CD8-positive, alpha-beta memory T cell (primary cell): ENCODE results near the gene NPW. TPM values are rescaled to one million over a fixed set of nuclear protein-coding genes. Genes with fewer than 3 reads are reported as not detected.
A peak's percentile ranks its signal among the peaks of the same experiment; 100 is the strongest.

Experiments used
- CTCF ChIA-PET: fragments of 350-600 bp; sonication (Branson Sonifier 250); formaldehyde crosslinking; loops from one replicate; lab custom pipeline; 2021; ENCODE audit warnings: antibody characterized with exemption; lab: Charles Lee
- POLR2A ChIA-PET: fragments of 350-600 bp; sonication (Branson Sonifier 250); formaldehyde crosslinking; loops from one replicate; lab custom pipeline; 2021; ENCODE audit warnings: antibody characterized with exemption; lab: Charles Lee
- DNase-seq, 5 donors: peaks; one replicate each; pipeline versions ENCODE4 v3.0.0 to v3.0.0-alpha.2; 2020 to 2022; ENCODE audit warnings: mixed read lengths in 1 of 5
- H3K27ac ChIP-seq: one replicate; pipeline ENCODE4 v1.7.0; 2013; ENCODE audit warnings: low read depth, mild to moderate bottlenecking, low read length, moderate library complexity
- H3K27me3 ChIP-seq: 2 replicates; pipeline ENCODE4 v1.7.0; 2013; ENCODE audit warnings: low read length, mild to moderate bottlenecking; ENCODE audit not compliant: insufficient read depth, poor library complexity, severe bottlenecking
- H3K36me3 ChIP-seq: 2 replicates; pipeline ENCODE4 v1.7.0; 2013; ENCODE audit warnings: mild to moderate bottlenecking, low read length, moderate library complexity; ENCODE audit not compliant: insufficient read depth
- H3K4me1 ChIP-seq: 2 replicates; pipeline ENCODE4 v1.7.0; 2013; ENCODE audit warnings: mild to moderate bottlenecking, low read length, moderate library complexity; ENCODE audit not compliant: insufficient read depth
- H3K4me3 ChIP-seq: 2 replicates; pipeline ENCODE4 v1.7.0; 2013; ENCODE audit warnings: mild to moderate bottlenecking, low read length
- H3K9me3 ChIP-seq: 2 replicates; pipeline ENCODE4 v1.7.0; 2013; ENCODE audit warnings: mild to moderate bottlenecking, low read length
- H3K27ac Mint-ChIP-seq, 8 donors: one replicate each; pipeline ENCODE4 v1.8.0; 2020 to 2021; ENCODE audit warnings: mixed read lengths in 8 of 8, mild to moderate bottlenecking in 6 of 8, inconsistent platforms in 3 of 8, moderate library complexity in 3 of 8
- H3K27me3 Mint-ChIP-seq, 2 donors: one replicate each; pipeline ENCODE4 v1.8.0; 2020 to 2021; ENCODE audit warnings: mixed read lengths in 2 of 2, mild to moderate bottlenecking in 1 of 2, moderate library complexity in 1 of 2
- H3K36me3 Mint-ChIP-seq, 3 donors: one replicate each; pipeline ENCODE4 v1.8.0; 2020 to 2021; ENCODE audit warnings: mixed read lengths in 3 of 3, inconsistent platforms in 1 of 3, mild to moderate bottlenecking in 1 of 3
- H3K4me1 Mint-ChIP-seq, 3 donors: one replicate each; pipeline ENCODE4 v1.8.0; 2020 to 2021; ENCODE audit warnings: mixed read lengths in 3 of 3, inconsistent platforms in 1 of 3, mild to moderate bottlenecking in 1 of 3
- H3K4me3 Mint-ChIP-seq, 7 donors: one replicate each; pipeline ENCODE4 v1.8.0; 2020 to 2021; ENCODE audit warnings: mixed read lengths in 7 of 7, mild to moderate bottlenecking in 6 of 7, moderate library complexity in 4 of 7, inconsistent platforms in 2 of 7
- H3K9me3 Mint-ChIP-seq, 5 donors: one replicate each; pipeline ENCODE4 v1.8.0; 2020 to 2022; ENCODE audit warnings: mixed read lengths in 5 of 5, mild to moderate bottlenecking in 3 of 5, moderate library complexity in 2 of 5, inconsistent platforms in 1 of 5
- polyA plus RNA-seq: library from polyadenylated mRNA; unstranded; fragments of 300-500 nt; fragmentation: Illumina TruSeq; gene quantifications from one replicate; pipeline ENCODE4 v1.2.3, GENCODE V29; 2021
- total RNA-seq, 2 experiments: library from RNA; stranded (reverse); gene quantifications; one replicate each; pipeline ENCODE4 v1.2.3, GENCODE V29; 2021

NPW gene
- total and polyA plus RNA-seq, 3 experiments from 2014 or later = 9.4 to 12.5 TPM; not detected in 1

- peak overlapping the region; percentile 53 to 88 (median 79) for H3K4me3 Mint-ChIP-seq
- peak; percentile 88 to 99 (median 98) for DNase-seq
Measured at GRCh38 chr16:1991948-1992703, 27.5 kb upstream of the NPW start.

GRCh38 chr16:1992704-1993317 lies 26.8 kb upstream of the NPW start:
- H3K4me1 Mint-ChIP-seq = peaks cover 16 to 38% (median 24%) of the 10 kb centered on the region in 3 donors
- Histone ChIP-seq H3K9me3 (no peaks in the 10 kb centered on the region), H3K4me1 (peaks cover 16% of the 10 kb centered on the region), H3K27ac (peak overlapping the region; percentile 9), H3K27me3 (peaks cover 14% of the 10 kb centered on the region), H3K36me3 (no peaks in the 10 kb centered on the region), H3K4me3 (no peak overlapping the region)
- POLR2A ChIA-PET = interaction anchor here (0.5 to 2.9 kb wide), 7 partner anchors 11 to 162 kb away, joined by 3 to 35 read pairs (median 4); partner anchors contain the start of genes NOXO1, RPS2, TBL3 and TRAF7
- peaks cover 5 to 10% of the 10 kb centered on the region in 2 donors for H3K27me3 Mint-ChIP-seq
- H3K9me3 Mint-ChIP-seq = no peaks in the 10 kb centered on the region
- peak overlapping the region in 1 of 8 donors; percentile 85 for H3K27ac Mint-ChIP-seq
- no peak overlapping the region for H3K4me3 Mint-ChIP-seq
- peak in 1 of 5 donors; percentile 26 for DNase-seq
- CTCF ChIA-PET = interaction anchor here (1.2 to 3.5 kb wide), 2 partner anchors 11 to 148 kb away, joined by 5 to 17 read pairs; no protein-coding TSS in a partner anchor
- peaks cover 0 to 6% (median 1%) of the 10 kb centered on the region in 3 donors for H3K36me3 Mint-ChIP-seq

More at GRCh38 chr16:1991948-1992703, 27.5 kb upstream of the NPW start:
- peaks cover 16 to 38% (median 24%) of the 10 kb centered on the region in 3 donors for H3K4me1 Mint-ChIP-seq
- peaks cover 5 to 10% of the 10 kb centered on the region in 2 donors for H3K27me3 Mint-ChIP-seq
- no peaks in the 10 kb centered on the region for H3K9me3 Mint-ChIP-seq
- CTCF ChIA-PET = interaction anchor here (1.2 to 3.5 kb wide), 3 partner anchors 12 to 148 kb away, joined by 4 to 17 read pairs (median 5); partner anchors contain the start of gene TBL3
- Histone ChIP-seq H3K4me1 (peaks cover 16% of the 10 kb centered on the region), H3K27ac (peak overlapping the region; percentile 54), H3K36me3 (no peaks in the 10 kb centered on the region), H3K9me3 (no peaks in the 10 kb centered on the region), H3K4me3 (peak overlapping the region; percentile 64), H3K27me3 (peaks cover 14% of the 10 kb centered on the region)
- H3K36me3 Mint-ChIP-seq = peaks cover 0 to under 1% (median 0%) of the 10 kb centered on the region in 3 donors
- H3K27ac Mint-ChIP-seq = peak overlapping the region in 5 of 8 donors; percentile 51 to 95 (median 89)
- POLR2A ChIA-PET = interaction anchor here (0.5 to 2.9 kb wide), 8 partner anchors 11 to 163 kb away, joined by 3 to 35 read pairs (median 4); partner anchors contain the start of genes NOXO1, RPS2, TBL3 and TRAF7

GRCh38 chr16:1993731-1994131 lies 25.9 kb upstream of the NPW start:
- Histone ChIP-seq H3K4me3 (no peak overlapping the region), H3K4me1 (peaks cover 16% of the 10 kb centered on the region), H3K27ac (no peak overlapping the region), H3K9me3 (no peaks in the 10 kb centered on the region), H3K27me3 (peaks cover 14% of the 10 kb centered on the region), H3K36me3 (no peaks in the 10 kb centered on the region)
- DNase-seq = no peak
- Mint-ChIP-seq H3K9me3 (no peaks in the 10 kb centered on the region), H3K36me3 (peaks cover 0 to 14% (median 1%) of the 10 kb centered on the region in 3 donors), H3K4me1 (peaks cover 12 to 35% (median 21%) of the 10 kb centered on the region in 3 donors), H3K4me3 (peak overlapping the region in 3 of 7 donors; percentile 19 to 66 (median 37)), H3K27ac (peak overlapping the region in 7 of 8 donors; percentile 59 to 90 (median 82)), H3K27me3 (peaks cover 5 to 7% of the 10 kb centered on the region in 2 donors)
- ChIA-PET CTCF (interaction anchor here (0.6 to 3.5 kb wide), 2 partner anchors 10 to 29 kb away, joined by 3 to 17 read pairs; no protein-coding TSS in a partner anchor), POLR2A (interaction anchor here (0.9 to 1.1 kb wide), 2 partner anchors 10 to 15 kb away, joined by 3 read pairs; no protein-coding TSS in a partner anchor)

- Mint-ChIP-seq H3K36me3 (peaks cover 0 to 43% (median 3%) of the 10 kb centered on the region in 3 donors), H3K4me3 (no peak overlapping the region), H3K9me3 (no peaks in the 10 kb centered on the region), H3K27me3 (no peaks in the 10 kb centered on the region), H3K4me1 (peaks cover 0 to 13% (median 4%) of the 10 kb centered on the region in 3 donors), H3K27ac (peak overlapping the region in 1 of 8 donors; percentile 3)
- ChIA-PET CTCF (interaction anchor here (1.1 to 1.2 kb wide), 2 partner anchors 16 to 143 kb away, joined by 3 to 4 read pairs; no protein-coding TSS in a partner anchor), POLR2A (no interaction called here)
- Histone ChIP-seq H3K27ac (no peak overlapping the region), H3K27me3 (no peaks in the 10 kb centered on the region), H3K36me3 (peaks cover 12% of the 10 kb centered on the region), H3K4me3 (no peak overlapping the region), H3K9me3 (no peaks in the 10 kb centered on the region), H3K4me1 (no peaks in the 10 kb centered on the region)
- no peak for DNase-seq
Measured at GRCh38 chr16:1997494-1998359, 21.9 kb upstream of the NPW start.

GRCh38 chr16:1998360-1998835 lies 21.2 kb upstream of the NPW start:
- no peak for DNase-seq
- H3K27me3 ChIP-seq = no peaks in the 10 kb centered on the region
- Mint-ChIP-seq H3K4me3 (no peak overlapping the region), H3K27ac (peak overlapping the region in 2 of 8 donors; percentile 64 to 76), H3K9me3 (no peaks in the 10 kb centered on the region), H3K27me3 (no peaks in the 10 kb centered on the region), H3K4me1 (peaks cover 0 to 12% (median 4%) of the 10 kb centered on the region in 3 donors), H3K36me3 (peaks cover 0 to 43% (median 3%) of the 10 kb centered on the region in 3 donors)
- no peak overlapping the region for H3K4me3 ChIP-seq
- no peaks in the 10 kb centered on the region for H3K4me1 ChIP-seq
- peaks cover 12% of the 10 kb centered on the region for H3K36me3 ChIP-seq
- CTCF ChIA-PET = interaction anchor here (1.1 to 1.2 kb wide), 2 partner anchors 15 to 142 kb away, joined by 3 to 4 read pairs; no protein-coding TSS in a partner anchor
- POLR2A ChIA-PET = no interaction called here
- H3K9me3 ChIP-seq = no peaks in the 10 kb centered on the region
- no peak overlapping the region for H3K27ac ChIP-seq

GRCh38 chr16:1998852-1999801 lies 20.5 kb upstream of the NPW start:
- Mint-ChIP-seq H3K9me3 (no peaks in the 10 kb centered on the region), H3K4me1 (peaks cover 0 to 11% (median 4%) of the 10 kb centered on the region in 3 donors), H3K27ac (no peak overlapping the region), H3K4me3 (no peak overlapping the region), H3K27me3 (no peaks in the 10 kb centered on the region), H3K36me3 (peaks cover 0 to 43% (median 3%) of the 10 kb centered on the region in 3 donors)
- Histone ChIP-seq H3K4me3 (no peak overlapping the region), H3K27ac (no peak overlapping the region), H3K4me1 (peaks cover 3% of the 10 kb centered on the region), H3K27me3 (no peaks in the 10 kb centered on the region), H3K9me3 (no peaks in the 10 kb centered on the region), H3K36me3 (peaks cover 12% of the 10 kb centered on the region)
- DNase-seq = no peak
- ChIA-PET POLR2A (no interaction called here), CTCF (no interaction called here)
